ENCODE measurements around the gene NAV2. TPM values are rescaled to one million over a fixed set of nuclear protein-coding genes. Genes with fewer than 3 reads are reported as not detected.
"Not testable (repeated sequence)": the region's sequence is repeated elsewhere in the genome, so short reads cannot be mapped to it uniquely, and the experiment has no call there.

Gene NAV2
- total RNA-seq, 1 donor from 2014 or later: 10.5 TPM

- DNase-seq: no peak
- ATAC-seq (ENCODE audit: poor library complexity): no peak
- intact Hi-C loops (cut with DNase I): no loop called here
These were observed 245.6 kb downstream of the NAV2 start for GRCh38 chr11:19958204-19958603.

DNA sequence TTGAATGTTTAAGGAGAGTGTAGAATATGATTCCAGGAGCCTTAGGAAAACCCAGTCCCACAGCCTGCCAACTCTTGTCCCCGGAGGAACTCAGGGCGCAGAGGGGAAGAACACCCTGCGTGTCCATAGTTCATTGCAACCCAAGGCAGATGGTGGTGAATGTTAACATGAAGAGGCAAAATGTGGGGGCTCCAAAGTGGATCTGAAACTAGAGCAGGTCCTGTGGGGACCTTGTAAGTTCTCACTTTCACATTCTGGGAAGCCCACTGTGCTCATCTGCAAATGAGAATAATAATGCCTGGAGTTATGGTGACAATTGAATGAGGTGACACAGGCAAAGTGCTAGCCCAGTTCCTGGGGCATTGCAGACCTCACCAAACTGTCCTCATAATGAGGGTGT, 246.6 kb downstream of the NAV2 start:
- ATAC-seq (ENCODE audit: poor library complexity): no peak
- DNase-seq: no peak
- intact Hi-C loops (cut with DNase I): no loop called here

DNA sequence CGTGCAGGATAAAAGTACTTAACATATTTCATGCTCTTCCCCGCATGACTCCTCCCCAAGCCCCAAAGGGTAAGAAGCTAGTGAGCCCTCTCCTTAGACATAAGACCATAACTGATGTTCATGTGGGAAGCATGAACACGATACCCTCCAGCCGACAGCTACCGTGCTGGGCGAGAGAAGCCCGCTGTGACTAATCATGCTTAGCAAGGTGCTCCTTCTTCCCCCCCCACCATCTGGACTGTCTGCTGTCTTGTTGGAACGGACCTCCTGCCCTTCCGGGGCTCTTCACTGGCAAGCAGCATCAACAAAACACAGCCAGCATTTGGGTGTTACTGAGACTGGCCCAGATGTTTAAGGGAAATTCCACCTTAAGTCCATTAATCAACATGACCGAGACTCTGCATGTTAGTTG, 247.0 kb downstream of the NAV2 start:
- DNase-seq: no peak
- no peak for ATAC-seq (ENCODE audit: poor library complexity)
- intact Hi-C loops (cut with DNase I): no loop called here

GRCh38 chr11:19960410-19960809, 247.8 kb downstream of the NAV2 start:
- intact Hi-C loops (cut with DNase I); ATAC-seq (ENCODE audit: poor library complexity); DNase-seq: not testable (repeated sequence)

DNA sequence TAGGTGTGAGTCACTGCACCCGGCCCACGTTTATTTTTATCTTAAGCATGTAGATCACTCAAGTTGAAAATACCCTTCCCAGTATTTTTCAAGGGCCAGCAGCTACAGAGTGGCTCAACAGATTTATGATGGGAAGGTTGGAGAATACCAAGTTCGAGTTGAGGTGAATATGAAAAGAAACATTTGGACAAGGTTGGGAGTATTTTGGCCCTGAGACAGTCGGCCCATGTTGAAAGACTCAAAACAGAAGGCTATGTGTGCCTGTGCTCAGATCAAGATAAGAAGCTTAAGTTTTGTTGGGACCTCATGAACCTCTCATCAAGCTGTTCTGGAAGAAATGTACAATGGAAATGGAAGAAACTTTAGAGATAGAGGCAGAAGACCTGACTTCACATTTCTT, 248.6 kb downstream of the NAV2 start:
- ATAC-seq (ENCODE audit: poor library complexity): no peak
- no peak for DNase-seq
- intact Hi-C loops (cut with DNase I): no loop called here

DNA sequence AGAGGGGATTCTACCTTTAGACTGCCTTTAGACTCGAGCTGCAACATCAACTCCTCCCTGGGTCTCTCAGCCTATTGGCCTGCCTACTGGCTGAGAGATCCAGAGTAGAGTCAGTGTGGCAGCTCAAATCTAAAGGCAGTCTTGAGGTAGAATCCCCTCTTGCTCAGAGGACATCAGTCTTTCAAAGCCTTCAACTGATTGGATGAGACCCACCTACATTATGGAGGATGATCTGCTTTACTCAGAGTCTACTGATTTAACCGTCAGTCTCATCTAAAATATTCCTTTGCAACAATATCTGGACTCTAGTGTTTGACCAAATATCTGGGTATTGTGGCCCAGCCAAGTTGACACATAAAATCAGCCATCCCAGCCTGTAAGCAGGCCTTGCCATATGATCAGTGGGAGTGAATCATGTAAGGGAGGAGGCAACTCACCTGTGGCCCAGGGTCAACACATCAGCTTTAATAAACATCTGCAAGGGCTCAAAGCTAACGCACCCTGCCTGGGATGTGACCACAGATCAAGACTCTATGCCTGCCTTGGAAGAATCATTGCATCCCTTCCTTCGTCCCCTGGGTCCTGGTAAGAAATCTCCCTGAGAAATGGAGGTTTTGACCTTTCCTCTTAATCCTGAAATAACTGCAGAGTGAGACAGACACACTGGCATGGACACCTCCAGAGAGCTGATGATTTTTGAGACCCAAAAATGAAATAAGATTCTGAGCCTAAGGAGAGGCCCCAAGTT, 249.6 kb downstream of the NAV2 start:
- intact Hi-C loops (cut with DNase I): no loop called here
- ATAC-seq (ENCODE audit: poor library complexity): no peak
- DNase-seq: no peak

DNA sequence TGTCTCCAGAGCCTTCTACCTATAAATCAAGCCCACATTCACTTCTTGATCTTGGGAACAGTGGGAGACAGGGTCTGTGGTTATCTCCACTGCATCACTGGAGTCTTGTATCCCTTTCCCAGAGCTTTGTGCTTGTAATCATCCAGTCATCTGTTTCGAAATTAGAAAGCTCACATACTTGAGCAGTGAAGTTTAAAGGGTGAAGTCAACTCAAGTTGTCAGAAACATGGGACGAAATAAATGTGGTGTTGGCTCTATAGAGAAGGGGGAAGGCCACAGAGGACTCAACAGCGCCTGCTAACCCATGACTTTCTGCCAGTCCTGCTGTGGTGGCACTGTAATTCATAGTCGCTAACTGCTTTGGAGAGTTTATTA, 250.2 kb downstream of the NAV2 start:
- no peak for ATAC-seq (ENCODE audit: poor library complexity)
- intact Hi-C loops (cut with DNase I): no loop called here
- no peak for DNase-seq

GRCh38 chr11:19963697-19964387, 251.2 kb downstream of the NAV2 start:
- DNase-seq: no peak
- no peak for ATAC-seq (ENCODE audit: poor library complexity)
- intact Hi-C loops (cut with DNase I): no loop called here

DNA sequence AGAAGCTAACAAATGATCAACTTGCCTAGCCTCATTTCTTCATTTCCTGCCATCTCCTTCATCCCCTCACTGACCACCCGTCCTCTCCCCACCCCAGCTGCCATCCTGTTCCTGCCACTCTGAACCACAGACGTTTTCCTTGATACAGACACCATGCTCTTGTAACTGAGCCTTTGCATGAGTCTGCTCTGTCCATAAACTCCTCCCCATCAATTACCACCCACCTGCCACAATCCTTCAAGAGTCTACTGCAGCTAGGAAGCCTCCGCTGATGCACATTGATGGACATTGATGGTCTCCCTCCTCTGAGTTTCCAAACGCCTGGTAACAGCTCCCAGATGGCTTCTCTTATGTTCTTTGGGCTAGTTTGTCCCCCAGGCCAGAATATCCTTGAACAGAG, 253.8 kb downstream of the NAV2 start:
- intact Hi-C loops (cut with DNase I): no loop called here
- ATAC-seq (ENCODE audit: poor library complexity) (no peak), DNase-seq (no peak)

DNA sequence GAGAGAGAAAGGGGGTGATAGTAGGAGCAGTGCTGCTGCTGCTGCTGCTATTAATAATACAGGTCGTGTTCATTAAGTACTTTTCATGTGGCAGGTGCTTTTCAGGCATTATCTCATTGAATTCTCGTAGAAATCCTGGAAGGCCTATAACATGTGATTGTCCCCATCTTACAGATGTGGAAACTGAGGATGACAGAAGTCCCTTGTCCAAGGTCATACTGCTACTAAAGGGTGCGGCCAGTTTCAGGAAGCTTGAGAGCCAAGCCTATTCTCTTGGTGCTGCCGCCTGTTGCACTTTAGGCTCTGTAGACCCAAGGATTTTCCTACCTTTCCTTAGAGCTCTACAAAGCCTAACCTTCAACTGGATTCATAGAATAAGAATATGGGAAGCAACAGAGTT, 254.3 kb downstream of the NAV2 start:
- no peak for DNase-seq
- intact Hi-C loops (cut with DNase I): no loop called here
- ATAC-seq (ENCODE audit: poor library complexity): no peak

GRCh38 chr11:19967787-19968186, 255.2 kb downstream of the NAV2 start:
- DNase-seq (no peak), ATAC-seq (ENCODE audit: poor library complexity) (no peak)
- intact Hi-C loops (cut with DNase I): no loop called here

DNA sequence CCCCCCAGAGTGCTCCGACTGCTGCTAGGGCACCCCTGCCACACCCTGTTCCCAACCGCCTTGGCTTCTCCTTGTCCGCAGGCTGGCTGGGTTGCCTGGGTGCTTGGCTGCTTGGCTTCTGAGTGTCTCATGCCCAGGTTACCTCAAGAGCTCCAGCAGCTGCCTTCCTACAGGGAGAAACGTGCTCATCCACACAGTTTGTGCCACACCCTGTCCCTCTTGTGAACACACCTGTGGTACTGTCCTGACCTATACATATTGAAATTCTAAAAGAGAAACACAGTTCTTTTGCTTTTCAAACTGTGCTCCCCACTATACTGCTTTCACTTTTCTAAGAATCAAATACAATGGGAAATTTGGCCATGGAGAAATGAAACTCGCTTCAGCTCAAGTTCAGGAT, 256.2 kb downstream of the NAV2 start:
- ATAC-seq (ENCODE audit: poor library complexity): no peak
- intact Hi-C loops (cut with DNase I): no loop called here
- DNase-seq: no peak

DNA sequence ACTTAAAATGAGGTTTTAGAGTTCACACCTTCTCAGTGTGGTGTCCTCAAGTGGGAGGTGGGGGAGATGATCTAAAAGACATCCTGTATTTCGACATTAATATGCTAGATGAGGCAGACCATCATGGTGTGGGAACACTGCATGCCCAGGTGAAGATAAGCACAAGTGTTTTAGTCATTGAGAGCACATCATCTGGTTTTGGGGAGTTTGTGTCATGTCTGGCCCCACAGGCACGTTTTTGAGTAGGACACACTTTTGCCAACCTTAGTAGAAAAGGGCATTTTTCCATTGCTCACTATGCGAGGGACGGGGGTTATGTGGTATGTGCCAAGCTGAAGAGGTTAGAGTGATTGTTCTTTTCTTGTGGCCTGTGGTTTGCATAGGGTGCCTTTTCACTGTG, 258.3 kb downstream of the NAV2 start:
- DNase-seq (no peak), ATAC-seq (ENCODE audit: poor library complexity) (no peak)
- intact Hi-C loops (cut with DNase I): no loop called here

- no peak for DNase-seq
- ATAC-seq (ENCODE audit: poor library complexity): peak; percentile 85
- intact Hi-C loops (cut with DNase I): no loop called here
These were observed 259.5 kb downstream of the NAV2 start for GRCh38 chr11:19972091-19972490.

DNA sequence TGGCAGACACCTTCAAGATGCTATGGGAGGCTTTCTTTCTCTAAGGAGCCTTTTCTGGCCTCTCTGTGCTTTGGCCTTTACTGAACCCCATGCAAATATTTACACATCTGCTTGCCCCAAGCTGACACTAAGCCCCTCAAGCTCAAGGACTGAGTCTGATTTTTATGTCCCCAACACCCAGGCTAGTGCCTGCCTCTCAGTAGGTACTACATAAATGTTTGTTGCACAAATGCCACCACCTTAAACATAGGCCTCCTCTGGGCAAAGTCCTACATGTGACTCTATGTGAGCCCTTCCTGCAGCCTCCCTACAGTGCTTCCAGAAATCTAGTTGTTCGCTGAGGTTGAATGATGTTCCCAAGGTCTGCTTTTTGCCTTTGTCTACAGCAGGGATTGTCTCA, 260.0 kb downstream of the NAV2 start:
- no peak for ATAC-seq (ENCODE audit: poor library complexity)
- intact Hi-C loops (cut with DNase I): no loop called here
- DNase-seq: no peak

DNA sequence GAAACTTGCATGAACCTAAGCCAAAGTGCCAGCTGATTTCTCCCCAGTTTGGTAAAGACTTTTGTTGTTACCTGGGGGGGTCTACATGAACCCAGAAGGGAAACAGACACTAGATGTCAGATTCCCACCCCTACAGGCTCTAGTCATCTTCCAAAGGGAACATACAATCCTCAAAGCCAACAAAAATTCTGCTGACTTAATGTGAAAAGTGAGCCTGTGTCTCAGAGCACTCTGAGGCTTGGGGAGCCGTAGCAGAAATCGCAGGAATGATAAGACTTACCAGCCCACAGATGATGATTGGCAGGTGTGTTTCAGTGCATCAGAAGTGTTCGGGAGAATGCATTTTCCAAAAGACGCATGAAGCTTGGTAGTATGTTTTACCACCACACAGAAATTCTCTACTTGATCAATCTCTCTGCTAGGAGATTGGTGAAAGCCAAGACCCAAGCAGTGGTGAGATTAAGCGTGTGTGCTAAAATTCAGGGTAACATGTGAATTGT, 260.5 kb downstream of the NAV2 start:
- DNase-seq (no peak), ATAC-seq (ENCODE audit: poor library complexity) (no peak)
- intact Hi-C loops (cut with DNase I): no loop called here

DNA sequence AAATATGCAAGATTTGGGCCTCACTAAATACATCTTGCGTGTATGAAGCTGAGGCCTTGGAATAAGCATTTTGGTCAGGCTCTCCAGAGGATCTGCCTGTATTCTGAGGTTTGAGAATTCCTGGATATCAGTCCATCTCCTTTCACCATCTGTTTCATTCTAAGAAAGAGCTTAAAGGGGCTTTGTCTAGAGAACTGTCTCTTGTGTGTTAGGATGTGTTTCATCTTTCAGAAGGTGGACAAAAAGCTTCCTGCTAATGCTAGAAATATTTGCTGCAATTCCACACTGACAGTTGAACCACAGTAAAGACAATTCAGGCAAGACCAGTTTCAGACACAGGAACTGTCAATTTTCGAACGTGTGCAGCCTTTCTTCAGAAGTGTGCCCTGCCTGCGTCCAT, 262.2 kb downstream of the NAV2 start:
- intact Hi-C loops (cut with DNase I): no loop called here
- ATAC-seq (ENCODE audit: poor library complexity) (no peak), DNase-seq (no peak)

- DNase-seq (no peak), ATAC-seq (ENCODE audit: poor library complexity) (no peak)
- intact Hi-C loops (cut with DNase I): no loop called here
These were observed 262.9 kb downstream of the NAV2 start for GRCh38 chr11:19975414-19975990.

GRCh38 chr11:19976281-19976941, 263.8 kb downstream of the NAV2 start:
- intact Hi-C loops (cut with DNase I): no loop called here
- ATAC-seq (ENCODE audit: poor library complexity) (no peak), DNase-seq (no peak)

GRCh38 chr11:19977941-19978340, 265.3 kb downstream of the NAV2 start:
- DNase-seq (no peak), ATAC-seq (ENCODE audit: poor library complexity) (no peak)
- intact Hi-C loops (cut with DNase I): no loop called here

Measured in Right ventricle myocardium superior (tissue), 1 donor.